Fibroblast of upper back skin (primary cell): ENCODE results near the gene PCDH15.

Source experiments
- DNase-seq: peaks from one replicate; pipeline ENCODE4 v3.0.0-alpha.2; 2013

The PCDH15 gene

GRCh38 chr10:54800741-54801421, at the start of gene PCDH15:
TSS of gene PCDH15 (minus strand) at chr10:54801231. CDS start at chr10:54664262, 136,969 bp downstream.
- DNase-seq = peak; percentile 41

GRCh38 chr10:54843932-54844331, 42.9 kb upstream of the PCDH15 start:
- DNase-seq = no peak

- no peak for DNase-seq
Observed at GRCh38 chr10:54843085-54843646, 42.1 kb upstream of the PCDH15 start.

- no peak for DNase-seq
Observed at GRCh38 chr10:54837479-54837878, 36.4 kb upstream of the PCDH15 start.

GRCh38 chr10:54833029-54833428, 32.0 kb upstream of the PCDH15 start:
- no peak for DNase-seq

- DNase-seq = no peak
Observed at GRCh38 chr10:54826994-54827560, 26.0 kb upstream of the PCDH15 start.

GRCh38 chr10:54815583-54815982, 14.6 kb upstream of the PCDH15 start:
- DNase-seq = no peak

- DNase-seq = no peak
Observed at GRCh38 chr10:54808186-54808935, 7.3 kb upstream of the PCDH15 start.

GRCh38 chr10:54799506-54799905, 1.5 kb downstream of the PCDH15 start:
- DNase-seq = no peak

- DNase-seq = peak; percentile 77
Observed at GRCh38 chr10:54797636-54798321, 3.3 kb downstream of the PCDH15 start.

- no peak for DNase-seq
Observed at GRCh38 chr10:54796881-54797280, 4.2 kb downstream of the PCDH15 start.

GRCh38 chr10:54776622-54777021, 24.4 kb downstream of the PCDH15 start:
- no peak for DNase-seq

GRCh38 chr10:54772468-54773122, 28.4 kb downstream of the PCDH15 start:
- DNase-seq = no peak

GRCh38 chr10:54769051-54769450, 32.0 kb downstream of the PCDH15 start:
- no peak for DNase-seq

GRCh38 chr10:54758791-54759190, 42.2 kb downstream of the PCDH15 start:
- DNase-seq = no peak

GRCh38 chr10:54749623-54750022, 51.4 kb downstream of the PCDH15 start:
- no peak for DNase-seq

- no peak for DNase-seq
Observed at GRCh38 chr10:54745436-54745835, 55.6 kb downstream of the PCDH15 start.

- DNase-seq = no peak
Observed at GRCh38 chr10:54742416-54742815, 58.6 kb downstream of the PCDH15 start.

GRCh38 chr10:54728511-54728910, 72.5 kb downstream of the PCDH15 start:
- no peak for DNase-seq

- DNase-seq = no peak
Observed at GRCh38 chr10:54722075-54722474, 79.0 kb downstream of the PCDH15 start.

- DNase-seq = no peak
Observed at GRCh38 chr10:54710918-54711317, 90.1 kb downstream of the PCDH15 start.

GRCh38 chr10:54708591-54708990, 92.4 kb downstream of the PCDH15 start:
- DNase-seq = no peak

GRCh38 chr10:54708021-54708420, 93.0 kb downstream of the PCDH15 start:
- no peak for DNase-seq
